GM08714 (cell line): ENCODE results near the gene EGFL6.

ENCODE experiments used
- H3K4me3 ChIP-seq: fragments of 200-500 bp; sonication (Bioruptor generic); 2 replicates; pipeline ENCODE4 v1.5.1; 2014; ENCODE audit warnings: mild to moderate bottlenecking, low read length, inconsistent platforms
- ZNF274 ChIP-seq: IDR thresholded peaks from 2 replicates; pipeline ENCODE4 v1.6.1; 2012; ENCODE audit warnings: mild to moderate bottlenecking, low read depth, low read length

Gene EGFL6

GRCh38 chrX:13565511-13565910 lies 3.9 kb upstream of the EGFL6 start:
- no peak overlapping the region for H3K4me3 ChIP-seq
- TF ChIP-seq ZNF274: no peak

GRCh38 chrX:13570261-13570605 lies 832 bp downstream of the EGFL6 start:
- no peak for TF ChIP-seq ZNF274
- H3K4me3 ChIP-seq: no peak overlapping the region

GRCh38 chrX:13571136-13571535 lies 1.7 kb downstream of the EGFL6 start:
- no peak for TF ChIP-seq ZNF274

GRCh38 chrX:13574600-13574999 lies 5.2 kb downstream of the EGFL6 start:
- no peak overlapping the region for H3K4me3 ChIP-seq
- TF ChIP-seq ZNF274: no peak

More at GRCh38 chrX:13571136-13571535, 1.7 kb downstream of the EGFL6 start:
- H3K4me3 ChIP-seq: no peak overlapping the region

- no peak overlapping the region for H3K4me3 ChIP-seq
- no peak for TF ChIP-seq ZNF274
These were observed 10.3 kb downstream of the EGFL6 start for GRCh38 chrX:13579661-13580060.

- TF ChIP-seq ZNF274: no peak
These were observed 12.2 kb downstream of the EGFL6 start for GRCh38 chrX:13581554-13581953.

GRCh38 chrX:13587786-13588477 lies 18.5 kb downstream of the EGFL6 start:
- no peak overlapping the region for H3K4me3 ChIP-seq
- TF ChIP-seq ZNF274: no peak

More at GRCh38 chrX:13581554-13581953, 12.2 kb downstream of the EGFL6 start:
- no peak overlapping the region for H3K4me3 ChIP-seq

GRCh38 chrX:13590207-13590606 lies 20.8 kb downstream of the EGFL6 start:
- H3K4me3 ChIP-seq: no peak overlapping the region
- no peak for TF ChIP-seq ZNF274

- no peak overlapping the region for H3K4me3 ChIP-seq
- TF ChIP-seq ZNF274: no peak
These were observed 21.5 kb downstream of the EGFL6 start for GRCh38 chrX:13590914-13591313.

- no peak for TF ChIP-seq ZNF274
- no peak overlapping the region for H3K4me3 ChIP-seq
These were observed 28.5 kb downstream of the EGFL6 start for GRCh38 chrX:13597874-13598273.

- H3K4me3 ChIP-seq: no peak overlapping the region
- no peak for TF ChIP-seq ZNF274
These were observed 29.5 kb downstream of the EGFL6 start for GRCh38 chrX:13598877-13599276.

- TF ChIP-seq ZNF274: no peak
These were observed 30.1 kb downstream of the EGFL6 start for GRCh38 chrX:13599491-13599890.

GRCh38 chrX:13605611-13606010 lies 36.2 kb downstream of the EGFL6 start:
- no peak for TF ChIP-seq ZNF274
- no peak overlapping the region for H3K4me3 ChIP-seq

More at GRCh38 chrX:13599491-13599890, 30.1 kb downstream of the EGFL6 start:
- no peak overlapping the region for H3K4me3 ChIP-seq

- no peak for TF ChIP-seq ZNF274
- H3K4me3 ChIP-seq: no peak overlapping the region
These were observed 38.1 kb downstream of the EGFL6 start for GRCh38 chrX:13607331-13607995.

GRCh38 chrX:13607996-13608365 lies 38.6 kb downstream of the EGFL6 start:
- no peak for TF ChIP-seq ZNF274

GRCh38 chrX:13614154-13614553 lies 44.8 kb downstream of the EGFL6 start:
- TF ChIP-seq ZNF274: no peak
- H3K4me3 ChIP-seq: no peak overlapping the region

More at GRCh38 chrX:13607996-13608365, 38.6 kb downstream of the EGFL6 start:
- H3K4me3 ChIP-seq: no peak overlapping the region

- H3K4me3 ChIP-seq: no peak overlapping the region
- TF ChIP-seq ZNF274: no peak
These were observed 50.8 kb downstream of the EGFL6 start for GRCh38 chrX:13620207-13620606.
